HUES64 (cell line): Measurements from ENCODE around the gene WDR6.
A peak's percentile ranks its signal among the peaks of the same experiment; 100 is the strongest.

Experiments used
- H3K27ac ChIP-seq: 2 replicates; pipeline ENCODE4 v1.7.0; 2013; ENCODE audit warnings: low read depth, low read length, inconsistent platforms
- H3K27me3 ChIP-seq: 2 replicates; pipeline ENCODE4 v1.6.1; 2013; ENCODE audit warnings: mild to moderate bottlenecking, low read length; ENCODE audit not compliant: insufficient read depth
- H3K36me3 ChIP-seq: 2 replicates; pipeline ENCODE4 v1.6.1; 2013; ENCODE audit warnings: mild to moderate bottlenecking, low read length; ENCODE audit not compliant: insufficient read depth
- H3K4me1 ChIP-seq: 2 replicates; pipeline ENCODE4 v1.6.1; 2013; ENCODE audit warnings: mild to moderate bottlenecking, low read length, moderate library complexity; ENCODE audit not compliant: insufficient read depth
- H3K4me3 ChIP-seq: 2 replicates; pipeline ENCODE4 v1.5.1; 2013; ENCODE audit warnings: mild to moderate bottlenecking, low read length, moderate library complexity
- H3K9ac ChIP-seq: 2 replicates; pipeline ENCODE4 v1.6.1; 2013; ENCODE audit warnings: mild to moderate bottlenecking, low read depth, low read length
- H3K9me3 ChIP-seq: 2 replicates; pipeline ENCODE4 v1.6.1; 2013; ENCODE audit warnings: low read depth, low read length; ENCODE audit not compliant: insufficient read depth
- WGBS: fragments of 150-250, 120-280 bp; methylation state at CpG from one replicate; pipeline ENCODE4 v1.1.7; 2013; ENCODE audit warnings: missing lambda C conversion rate; 5-methylcytosine and 5-hydroxymethylcytosine counted together

The WDR6 gene

GRCh38 chr3:48996640-48997039 is 10.6 kb upstream of the WDR6 start:
- peaks cover 13% of the 10 kb centered on the region for H3K4me1 ChIP-seq
- 96% methylated on average over 8 of the region's 8 CpGs for WGBS
- H3K27me3 ChIP-seq: no peaks in the 10 kb centered on the region
- H3K9ac ChIP-seq: no peak overlapping the region
- H3K27ac ChIP-seq: no peak overlapping the region
- no peaks in the 10 kb centered on the region for H3K9me3 ChIP-seq
- H3K36me3 ChIP-seq: peaks cover 6% of the 10 kb centered on the region; the same call in 1 of the 2 replicates
- no peak overlapping the region for H3K4me3 ChIP-seq

GRCh38 chr3:48997102-48997635 is 10.0 kb upstream of the WDR6 start:
- Histone ChIP-seq H3K9me3 (no peaks in the 10 kb centered on the region), H3K9ac (no peak overlapping the region), H3K36me3 (peaks cover 6% of the 10 kb centered on the region; the same call in 1 of the 2 replicates), H3K4me3 (no peak overlapping the region), H3K27ac (no peak overlapping the region), H3K4me1 (peaks cover 11% of the 10 kb centered on the region), H3K27me3 (no peaks in the 10 kb centered on the region)
- WGBS: 92% methylated on average over 8 of the region's 8 CpGs

GRCh38 chr3:48997714-48998637 is 9.2 kb upstream of the WDR6 start:
- no peak overlapping the region for H3K4me3 ChIP-seq
- H3K9me3 ChIP-seq: no peaks in the 10 kb centered on the region
- WGBS: 92% methylated on average over 20 of the region's 20 CpGs
- H3K4me1 ChIP-seq: peaks cover 11% of the 10 kb centered on the region
- no peak overlapping the region for H3K27ac ChIP-seq
- H3K36me3 ChIP-seq: peaks cover 6% of the 10 kb centered on the region; the same call in 1 of the 2 replicates
- no peaks in the 10 kb centered on the region for H3K27me3 ChIP-seq
- no peak overlapping the region for H3K9ac ChIP-seq

- Histone ChIP-seq H3K27me3 (no peaks in the 10 kb centered on the region), H3K4me1 (peaks cover 11% of the 10 kb centered on the region), H3K27ac (no peak overlapping the region), H3K36me3 (peaks cover 6% of the 10 kb centered on the region; the same call in 1 of the 2 replicates), H3K9me3 (no peaks in the 10 kb centered on the region), H3K9ac (no peak overlapping the region), H3K4me3 (no peak overlapping the region)
- 80% methylated on average over 8 of the region's 8 CpGs for WGBS
Observed at GRCh38 chr3:48999085-48999858, 7.9 kb upstream of the WDR6 start.

- Histone ChIP-seq H3K4me3 (no peak overlapping the region), H3K36me3 (0 out of 2 replicates have a peak, but pooled peaks cover 6% of the 10 kb centered on the region), H3K4me1 (peaks cover 11% of the 10 kb centered on the region), H3K27me3 (no peaks in the 10 kb centered on the region), H3K9ac (no peak overlapping the region), H3K27ac (no peak overlapping the region), H3K9me3 (no peaks in the 10 kb centered on the region)
- WGBS: 92% methylated on average over 6 of the region's 6 CpGs
Observed at GRCh38 chr3:49001155-49001554, 6.0 kb upstream of the WDR6 start.

- Histone ChIP-seq H3K4me3 (no peak overlapping the region), H3K36me3 (peaks cover 4% of the 10 kb centered on the region; the same call in 1 of the 2 replicates), H3K27me3 (no peaks in the 10 kb centered on the region), H3K27ac (no peak overlapping the region), H3K9ac (no peak overlapping the region), H3K9me3 (no peaks in the 10 kb centered on the region), H3K4me1 (peaks cover 11% of the 10 kb centered on the region)
- 90% methylated on average over 16 of the region's 16 CpGs for WGBS
Observed at GRCh38 chr3:49004352-49005302, 2.6 kb upstream of the WDR6 start.

- H3K9ac ChIP-seq: no peak overlapping the region
- H3K27ac ChIP-seq: no peak overlapping the region
- no peak overlapping the region for H3K4me3 ChIP-seq
- 0 out of 2 replicates have a peak, but pooled peaks cover 6% of the 10 kb centered on the region for H3K4me1 ChIP-seq
- no peaks in the 10 kb centered on the region for H3K9me3 ChIP-seq
- WGBS: 97% methylated on average over 3 of the region's 3 CpGs
- H3K27me3 ChIP-seq: no peaks in the 10 kb centered on the region
- peaks cover 5% of the 10 kb centered on the region; the same call in 1 of the 2 replicates for H3K36me3 ChIP-seq
Observed at GRCh38 chr3:49005303-49005680, 1.9 kb upstream of the WDR6 start.

GRCh38 chr3:49005998-49006397 is 1.2 kb upstream of the WDR6 start:
- Histone ChIP-seq H3K27me3 (no peaks in the 10 kb centered on the region), H3K9me3 (no peaks in the 10 kb centered on the region), H3K36me3 (peaks cover 5% of the 10 kb centered on the region; the same call in 1 of the 2 replicates), H3K9ac (no peak overlapping the region), H3K4me3 (peak overlapping the region; percentile 96), H3K27ac (no peak overlapping the region), H3K4me1 (0 out of 2 replicates have a peak, but pooled peaks cover 6% of the 10 kb centered on the region)
- WGBS: 93% methylated on average over 5 of the region's 5 CpGs

GRCh38 chr3:49006408-49007067 is 653 bp upstream of the WDR6 start:
- peaks cover 9% of the 10 kb centered on the region for H3K36me3 ChIP-seq
- H3K9me3 ChIP-seq: no peaks in the 10 kb centered on the region
- peak overlapping the region; percentile 96 for H3K4me3 ChIP-seq
- 4% methylated on average over 32 of the region's 32 CpGs for WGBS
- 0 out of 2 replicates have a peak, but pooled peaks cover 6% of the 10 kb centered on the region for H3K4me1 ChIP-seq
- peak overlapping the region; percentile 100 for H3K9ac ChIP-seq
- no peaks in the 10 kb centered on the region for H3K27me3 ChIP-seq
- H3K27ac ChIP-seq: peak overlapping the region; percentile 100
